ENCODE measurements around the gene GLDN. TPM values are rescaled to one million over a fixed set of nuclear protein-coding genes. Genes with fewer than 3 reads are reported as not detected.

The GLDN gene
- total RNA-seq, 1 experiment from 2014 or later: 1.3 TPM

DNA sequence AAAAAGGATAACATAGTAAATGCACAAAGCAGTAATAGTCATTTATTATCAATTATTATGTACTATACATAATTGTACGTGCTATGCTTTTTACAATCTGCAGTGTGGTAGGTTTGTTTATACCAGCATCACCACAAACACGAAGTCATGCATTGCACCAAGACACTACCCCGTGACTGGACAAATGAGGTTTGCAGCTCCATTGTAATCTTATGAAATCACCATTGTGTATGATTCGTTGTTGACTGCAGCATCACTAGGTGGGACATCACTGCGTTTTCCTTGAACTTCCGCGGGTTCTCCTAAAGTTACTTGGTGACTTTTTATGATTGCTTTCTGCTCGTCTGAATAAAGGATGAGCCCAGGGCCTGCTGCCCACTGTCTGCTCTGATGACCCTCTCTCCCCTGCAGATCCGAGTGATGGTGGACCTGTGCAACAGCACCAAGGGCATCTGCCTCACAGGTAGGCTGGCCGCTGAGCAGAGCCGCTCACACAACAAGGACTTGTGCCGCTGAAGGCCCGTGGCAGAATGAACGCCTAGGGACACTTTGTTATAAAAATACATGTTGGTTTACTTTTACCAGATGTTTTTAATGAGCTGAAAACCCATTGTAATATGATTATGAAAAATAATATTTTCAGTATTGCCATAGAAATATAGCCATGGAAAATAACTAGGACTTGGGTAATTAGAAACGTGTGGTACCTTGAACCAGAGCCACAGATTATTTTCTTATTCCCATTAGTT is 35.8 kb downstream of the GLDN start:
- H2AFZ ChIP-seq (ENCODE audit: low read length): no peak overlapping the region
- no peak for TF ChIP-seq CTCF (conservative IDR thresholded peaks at IDR 0.05)
- Mint-ChIP-seq H3K27me3 (ENCODE audit: low read depth) (no peaks in the 10 kb centered on the region; the same call in 1 of the 2 replicates), H3K9me3 (no peaks in the 10 kb centered on the region), H3K4me1 (no peaks in the 10 kb centered on the region), H3K27ac (no peak overlapping the region), H3K36me3 (ENCODE audit: insufficient read depth in 1 of 3, low read depth in 3 of 3) (no peaks in the 10 kb centered on the region; a peak in 1 of 7 replicates), H3K4me3 (no peak overlapping the region)
- H3K56ac ChIP-seq (ENCODE audit: insufficient read length, low read depth, low read length): no peak overlapping the region
- no peaks in the 10 kb centered on the region for H3K79me1 ChIP-seq (ENCODE audit: insufficient read depth, low read depth, low read length, poor library complexity, severe bottlenecking)
- H2BK5ac ChIP-seq (ENCODE audit: insufficient read length, low read length): no peak overlapping the region
- no peaks in the 10 kb centered on the region for H3K27me3 ChIP-seq (ENCODE audit: insufficient read depth, low read length)
- H3K4me2 ChIP-seq (ENCODE audit: insufficient read depth, insufficient read length, low read length): no peak overlapping the region
- H3K23me2 ChIP-seq (ENCODE audit: insufficient read length, low read depth, low read length, poor library complexity, severe bottlenecking): no peaks in the 10 kb centered on the region
- H2BK12ac ChIP-seq (ENCODE audit: insufficient read length, low read depth, low read length): no peak overlapping the region
- H2BK15ac ChIP-seq (ENCODE audit: low read depth, low read length): no peak overlapping the region
- no peak overlapping the region for H3K23ac ChIP-seq (ENCODE audit: insufficient read length, low read depth, low read length)
- H2BK20ac ChIP-seq (ENCODE audit: low read depth, low read length, poor library complexity, severe bottlenecking): no peak overlapping the region
- H4K91ac ChIP-seq (ENCODE audit: insufficient read length, low read depth, low read length): no peak overlapping the region
- no peaks in the 10 kb centered on the region for H3K9me3 ChIP-seq (ENCODE audit: control insufficient read depth, low read depth, low read length)
- H3K27ac ChIP-seq (ENCODE audit: insufficient read length, low read depth, low read length): no peak overlapping the region
- H3K4me1 ChIP-seq (ENCODE audit: insufficient read depth, low read length): no peaks in the 10 kb centered on the region
- no peak overlapping the region for H3K9ac ChIP-seq (ENCODE audit: extremely low read depth, insufficient read length, low read length)
- no peaks in the 10 kb centered on the region for H3K79me2 ChIP-seq (ENCODE audit: insufficient read depth, low read length)
- WGBS (ENCODE audit: extremely low coverage, insufficient read length, low lambda C conversion rate): no CpG with 5 or more reads among the region's 15 CpGs
- DNase-seq: no peak
- H2AK5ac ChIP-seq (ENCODE audit: insufficient read length, low read length): no peak overlapping the region
- no peak overlapping the region for H3T11ph ChIP-seq (ENCODE audit: low read length)
- H3K4ac ChIP-seq (ENCODE audit: low read depth, low read length): no peak overlapping the region
- no peak overlapping the region for H4K8ac ChIP-seq (replicated peaks; ENCODE audit: insufficient read length, low read depth, low read length)
- H4K5ac ChIP-seq (ENCODE audit: insufficient read length, low read depth, low read length): no peak overlapping the region
- H3K18ac ChIP-seq (ENCODE audit: insufficient read length, low read depth, low read length): no peak overlapping the region
- no peaks in the 10 kb centered on the region for H4K20me1 ChIP-seq (ENCODE audit: control insufficient read depth, insufficient read depth, insufficient read length)
- no peak overlapping the region; the same call in 1 of the 2 replicates for H3K14ac ChIP-seq (ENCODE audit: insufficient read depth, low read length)
- H2BK120ac ChIP-seq (ENCODE audit: low read depth, low read length, poor library complexity, severe bottlenecking): no peak overlapping the region
